HG02763 (cell line): ENCODE results near the gene PTPN12.
"Not testable (repeated sequence)": the region's sequence is repeated elsewhere in the genome, so short reads cannot be mapped to it uniquely, and the experiment has no call there.

Experiments
- ATAC-seq: cut with Tn5 transposase; IDR thresholded peaks from one replicate; pipeline ENCODE4 v1.9.1; 2021; ENCODE audit warnings: mild to moderate bottlenecking, moderate library complexity; ENCODE audit not compliant: unreplicated experiment

Gene PTPN12

DNA sequence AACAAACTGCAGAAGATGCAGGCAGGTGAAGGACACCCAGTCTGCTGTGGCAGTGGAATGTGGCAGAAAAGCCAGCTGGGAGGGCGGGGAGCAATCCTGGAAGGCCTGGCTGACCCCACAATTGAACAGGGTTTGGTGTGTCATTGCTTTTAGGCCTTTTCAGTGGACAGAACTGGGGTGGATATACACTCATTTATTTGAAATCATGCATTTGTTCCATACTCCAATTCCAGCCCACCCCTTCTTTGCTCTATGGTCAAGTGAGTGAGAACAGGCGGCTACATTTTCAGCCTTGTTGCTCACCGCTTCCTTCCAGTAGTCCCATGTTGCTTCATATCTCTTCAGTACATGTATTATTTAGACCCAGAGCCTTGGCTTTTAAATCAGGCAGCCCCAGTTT is 39.8 kb downstream of the PTPN12 start:
- no peak for ATAC-seq

GRCh38 chr7:77579797-77580196 is 42.7 kb downstream of the PTPN12 start:
- no peak for ATAC-seq

GRCh38 chr7:77580762-77581350 is 43.8 kb downstream of the PTPN12 start:
- ATAC-seq, result no peak

- no peak for ATAC-seq
Measured at GRCh38 chr7:77587272-77587671, 50.2 kb downstream of the PTPN12 start.

DNA sequence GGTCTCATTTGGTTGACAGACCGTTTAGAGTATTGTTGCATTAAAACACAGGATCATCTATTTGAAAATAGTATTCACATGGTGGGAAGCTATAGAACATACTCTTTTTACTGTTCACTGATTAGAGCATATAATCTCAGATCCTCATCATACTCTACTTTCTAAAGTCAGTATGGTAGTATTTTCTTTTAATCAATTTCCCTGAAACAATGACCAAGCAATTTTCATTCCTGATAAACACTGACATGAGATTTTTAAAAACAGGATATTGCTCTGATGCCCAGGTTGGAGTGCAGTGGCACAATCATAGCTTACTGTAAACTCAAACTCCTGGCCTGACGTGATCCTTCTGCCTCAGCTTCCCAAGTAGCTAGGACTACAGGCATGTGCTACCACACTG is 63.9 kb downstream of the PTPN12 start:
- no peak for ATAC-seq

- ATAC-seq, result no peak
Measured at GRCh38 chr7:77606562-77606961, 69.5 kb downstream of the PTPN12 start.

GRCh38 chr7:77619314-77619713 is 82.2 kb downstream of the PTPN12 start:
- no peak for ATAC-seq

DNA sequence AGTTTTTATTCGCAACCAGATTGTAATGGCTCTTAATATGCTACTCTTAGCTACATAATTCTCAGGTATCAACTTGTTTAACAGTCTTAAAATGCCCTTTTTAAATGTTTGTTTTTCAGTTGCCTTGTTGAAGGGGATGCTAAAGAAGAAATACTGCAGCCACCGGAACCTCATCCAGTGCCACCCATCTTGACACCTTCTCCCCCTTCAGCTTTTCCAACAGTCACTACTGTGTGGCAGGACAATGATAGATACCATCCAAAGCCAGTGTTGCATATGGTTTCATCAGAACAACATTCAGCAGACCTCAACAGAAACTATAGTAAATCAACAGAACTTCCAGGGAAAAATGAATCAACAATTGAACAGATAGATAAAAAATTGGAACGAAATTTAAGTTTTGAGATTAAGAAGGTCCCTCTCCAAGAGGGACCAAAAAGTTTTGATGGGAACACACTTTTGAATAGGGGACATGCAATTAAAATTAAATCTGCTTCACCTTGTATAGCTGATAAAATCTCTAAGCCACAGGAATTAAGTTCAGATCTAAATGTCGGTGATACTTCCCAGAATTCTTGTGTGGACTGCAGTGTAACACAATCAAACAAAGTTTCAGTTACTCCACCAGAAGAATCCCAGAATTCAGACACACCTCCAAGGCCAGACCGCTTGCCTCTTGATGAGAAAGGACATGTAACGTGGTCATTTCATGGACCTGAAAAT is 89.7 kb downstream of the PTPN12 start:
- ATAC-seq, result no peak

- ATAC-seq, result no peak
Measured at GRCh38 chr7:77627309-77627676, 90.2 kb downstream of the PTPN12 start.

DNA sequence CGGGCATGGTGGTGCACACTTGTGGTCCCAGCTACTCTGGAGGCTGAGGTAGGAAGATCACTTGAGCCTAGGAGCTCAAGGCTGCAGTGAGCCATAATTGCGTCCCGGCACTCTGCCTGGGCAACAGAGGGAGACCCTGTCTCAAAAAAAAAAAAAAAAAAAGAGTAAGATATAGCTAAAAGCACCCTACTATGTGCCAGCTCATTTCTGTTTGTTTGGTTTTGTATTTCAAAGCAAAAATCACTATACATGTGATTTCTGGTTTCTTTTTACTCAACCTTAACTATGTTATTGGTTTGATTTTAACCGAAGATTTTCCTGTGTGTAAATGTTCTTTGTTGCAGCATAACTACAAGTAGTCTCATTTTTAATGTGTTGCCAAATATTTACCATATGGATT is 92.7 kb downstream of the PTPN12 start:
- ATAC-seq, result no peak

DNA sequence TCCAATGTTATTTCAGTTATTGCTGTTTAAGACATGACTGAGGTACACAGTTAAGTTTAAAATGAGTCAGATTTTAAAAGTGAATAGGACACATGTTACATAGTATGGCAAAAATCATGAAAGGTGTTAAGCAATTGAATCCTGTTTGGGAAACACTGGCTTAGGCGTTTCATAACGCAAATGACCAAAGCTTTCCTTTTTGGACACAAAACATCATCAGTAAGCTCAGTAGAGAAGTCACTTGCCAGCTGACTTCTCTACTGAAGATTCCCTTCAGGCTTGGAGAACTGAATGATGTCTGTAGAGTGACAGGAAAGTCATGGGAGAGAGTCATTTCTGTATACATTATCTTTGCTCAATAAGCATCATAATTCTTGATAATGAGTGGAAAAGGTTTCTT is 94.7 kb downstream of the PTPN12 start:
- ATAC-seq, result no peak

DNA sequence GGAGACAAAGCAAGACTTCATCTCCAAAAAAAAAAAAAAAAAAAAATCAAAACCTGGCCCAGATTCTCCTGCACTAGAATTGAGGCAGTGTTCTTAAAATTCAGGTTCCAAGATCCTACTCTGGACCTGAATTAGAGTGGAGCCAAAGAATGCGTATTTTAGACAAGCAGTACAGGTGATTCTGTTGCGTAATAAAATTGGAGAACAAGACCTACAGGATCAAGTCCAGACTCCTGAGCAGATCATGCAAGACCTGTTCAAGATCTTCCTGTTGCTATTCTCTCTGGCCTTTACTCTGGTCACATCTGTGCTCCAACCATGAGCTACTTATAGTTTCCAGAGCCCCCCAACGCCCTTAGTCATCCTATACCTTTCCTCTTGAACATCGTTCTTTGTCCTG is 107.7 kb downstream of the PTPN12 start:
- ATAC-seq, result no peak

GRCh38 chr7:77648742-77649338 is 111.7 kb downstream of the PTPN12 start:
- no peak for ATAC-seq

DNA sequence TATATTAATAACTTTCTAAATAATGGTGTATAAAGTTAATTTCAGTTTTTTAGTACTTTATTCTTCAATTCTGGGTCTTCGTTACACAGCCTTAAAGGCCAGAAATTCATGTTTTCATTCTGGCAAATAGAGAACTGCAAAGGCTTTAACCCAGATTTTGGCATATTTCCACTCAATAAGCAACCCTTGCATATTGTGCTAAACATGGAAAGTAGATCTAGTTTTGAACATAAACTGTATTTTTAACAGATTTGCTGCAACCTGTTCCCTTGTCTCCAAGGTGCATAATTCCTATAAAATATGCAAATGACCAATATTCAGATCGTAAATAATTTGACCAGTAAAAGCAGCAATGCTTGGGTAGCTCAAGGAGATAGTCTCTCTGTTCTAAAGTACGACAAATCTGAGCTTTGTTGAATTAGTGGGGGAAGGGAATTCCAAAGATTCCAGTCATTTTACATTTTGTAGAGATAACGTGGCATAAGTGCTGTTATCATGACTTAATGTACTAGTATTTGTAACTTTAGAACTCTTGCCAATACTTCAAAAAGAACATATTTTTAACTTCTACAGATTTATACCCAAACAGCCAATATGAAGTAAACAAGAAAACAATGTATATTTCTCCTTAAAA is 112.7 kb downstream of the PTPN12 start:
- no peak for ATAC-seq

GRCh38 chr7:77651575-77652162 is 114.6 kb downstream of the PTPN12 start:
- ATAC-seq, result no peak

DNA sequence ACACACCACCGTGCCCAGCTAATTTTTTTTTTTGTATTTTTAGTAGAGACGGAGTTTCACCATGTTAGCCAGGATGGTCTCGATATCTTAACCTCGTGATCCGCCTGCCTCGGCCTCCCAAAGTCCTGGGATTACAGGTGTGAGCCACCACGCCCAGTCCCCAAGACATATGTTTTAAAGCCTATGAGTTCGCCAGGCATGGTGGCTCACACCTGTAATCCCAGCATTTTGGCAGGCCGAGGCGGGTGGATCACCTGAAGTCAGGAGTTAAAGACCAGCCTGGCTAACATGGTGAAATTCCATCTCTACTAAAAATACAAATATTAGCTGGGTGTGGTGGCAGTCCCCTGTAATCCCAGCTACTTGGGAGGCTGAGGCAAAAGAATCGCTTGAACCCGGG is 115.7 kb downstream of the PTPN12 start:
- ATAC-seq, result not testable (repeated sequence)

GRCh38 chr7:77653572-77653971 is 116.5 kb downstream of the PTPN12 start:
- ATAC-seq, result no peak

- ATAC-seq, result no peak
Measured at GRCh38 chr7:77655356-77655755, 118.3 kb downstream of the PTPN12 start.

DNA sequence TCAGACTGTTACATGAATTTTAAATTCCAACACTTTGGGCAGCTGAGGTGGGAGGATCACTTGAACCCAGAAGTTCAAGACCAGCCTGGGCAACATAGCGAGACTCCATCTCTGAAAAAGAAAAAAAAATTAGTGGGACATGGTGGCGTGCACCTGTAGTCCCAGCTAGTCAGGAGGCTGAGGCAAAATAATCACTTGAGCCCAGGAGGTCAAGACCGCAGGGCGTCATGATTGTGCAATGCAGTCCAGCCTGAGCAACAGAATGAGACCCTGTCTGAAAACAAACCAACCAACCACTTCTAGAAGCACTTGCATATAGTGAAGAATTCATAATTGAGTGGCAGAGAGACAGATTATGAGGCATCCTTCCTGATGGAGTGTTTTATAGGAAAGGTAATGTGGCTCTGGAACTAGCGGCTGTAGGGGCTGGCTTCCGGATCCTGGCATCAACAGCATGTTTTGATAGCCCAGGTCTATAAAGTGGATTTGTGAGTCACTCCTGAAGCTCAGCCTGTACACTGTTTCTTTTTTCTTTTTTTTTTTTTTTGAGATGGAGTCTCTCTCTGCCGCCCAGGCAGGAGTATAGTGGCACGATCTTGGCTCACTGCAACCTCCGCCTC is 118.9 kb downstream of the PTPN12 start:
- no peak for ATAC-seq

DNA sequence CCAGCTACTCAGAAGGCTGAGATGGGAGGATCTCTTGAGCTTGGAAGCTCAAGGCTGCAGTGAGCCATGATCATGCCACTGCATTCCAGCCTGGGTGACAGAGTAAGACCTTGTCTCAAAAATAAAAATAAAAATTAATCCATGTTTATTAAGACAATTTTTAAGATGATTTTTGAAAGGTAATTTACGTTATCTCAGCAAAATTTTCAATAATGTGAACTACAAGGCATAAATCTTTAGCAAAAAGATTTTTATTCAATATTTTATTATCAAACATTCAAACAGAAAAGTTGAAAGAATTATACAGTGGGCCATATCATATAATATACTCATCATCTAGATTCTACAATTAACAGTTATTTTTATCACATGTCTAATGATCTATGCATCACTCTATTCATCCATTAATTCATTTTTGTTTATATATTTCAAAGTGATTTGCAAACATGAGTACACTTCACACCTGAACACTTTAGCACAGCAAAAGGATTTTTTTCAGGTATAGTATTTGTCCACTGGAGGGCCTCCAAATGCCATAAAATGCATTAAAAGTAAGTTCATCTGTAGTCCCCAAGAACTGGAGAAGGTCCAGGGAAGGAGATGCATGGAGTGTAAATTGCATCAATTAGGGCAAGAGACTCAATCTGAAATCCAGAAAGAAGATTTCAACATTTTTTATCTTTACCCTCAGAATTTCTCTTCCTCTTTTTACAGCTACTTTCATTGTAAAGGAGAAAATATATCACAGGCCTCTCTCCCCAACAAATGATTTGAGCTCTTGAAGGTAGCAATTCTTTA is 120.5 kb downstream of the PTPN12 start:
- ATAC-seq, result no peak
